ENCODE data around the gene SNTG2. TPM values are rescaled to one million over a fixed set of nuclear protein-coding genes. Genes with fewer than 3 reads are reported as not detected.

The SNTG2 gene
- total and polyA plus RNA-seq, 12 donors: 0.26 to 4.3 (median 0.72) TPM; not detected in 1

GRCh38 chr2:923832-924601, 26.6 kb upstream of the SNTG2 start:
- WGBS, 4 donors: 72 to 88% (median 85%) methylated on average over 8 of the region's 8 CpGs
- no peak for DNase-seq
- no peaks in the 10 kb centered on the region for H3K27me3 ChIP-seq
- peaks cover 0 to 9% of the 10 kb centered on the region in 2 donors for H3K4me1 ChIP-seq (replicated peaks in 1 of 2)
- no peak overlapping the region for H3K27ac ChIP-seq
- H3K36me3 ChIP-seq (replicated peaks in 1 of 2): no peaks in the 10 kb centered on the region
- H3K4me3 ChIP-seq: no peak overlapping the region
- intact Hi-C loops (cut with DNase I): no loop called here
- no peaks in the 10 kb centered on the region for H3K9me3 ChIP-seq (replicated peaks in 1 of 3)
- no peak for TF ChIP-seq POLR2A (IDR thresholded peaks at IDR 0.05)
- TF ChIP-seq, protein P1, sequence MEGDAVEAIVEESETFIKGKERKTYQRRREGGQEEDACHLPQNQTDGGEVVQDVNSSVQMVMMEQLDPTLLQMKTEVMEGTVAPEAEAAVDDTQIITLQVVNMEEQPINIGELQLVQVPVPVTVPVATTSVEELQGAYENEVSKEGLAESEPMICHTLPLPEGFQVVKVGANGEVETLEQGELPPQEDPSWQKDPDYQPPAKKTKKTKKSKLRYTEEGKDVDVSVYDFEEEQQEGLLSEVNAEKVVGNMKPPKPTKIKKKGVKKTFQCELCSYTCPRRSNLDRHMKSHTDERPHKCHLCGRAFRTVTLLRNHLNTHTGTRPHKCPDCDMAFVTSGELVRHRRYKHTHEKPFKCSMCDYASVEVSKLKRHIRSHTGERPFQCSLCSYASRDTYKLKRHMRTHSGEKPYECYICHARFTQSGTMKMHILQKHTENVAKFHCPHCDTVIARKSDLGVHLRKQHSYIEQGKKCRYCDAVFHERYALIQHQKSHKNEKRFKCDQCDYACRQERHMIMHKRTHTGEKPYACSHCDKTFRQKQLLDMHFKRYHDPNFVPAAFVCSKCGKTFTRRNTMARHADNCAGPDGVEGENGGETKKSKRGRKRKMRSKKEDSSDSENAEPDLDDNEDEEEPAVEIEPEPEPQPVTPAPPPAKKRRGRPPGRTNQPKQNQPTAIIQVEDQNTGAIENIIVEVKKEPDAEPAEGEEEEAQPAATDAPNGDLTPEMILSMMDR (IDR thresholded peaks at IDR 0.05): no peak

DNA sequence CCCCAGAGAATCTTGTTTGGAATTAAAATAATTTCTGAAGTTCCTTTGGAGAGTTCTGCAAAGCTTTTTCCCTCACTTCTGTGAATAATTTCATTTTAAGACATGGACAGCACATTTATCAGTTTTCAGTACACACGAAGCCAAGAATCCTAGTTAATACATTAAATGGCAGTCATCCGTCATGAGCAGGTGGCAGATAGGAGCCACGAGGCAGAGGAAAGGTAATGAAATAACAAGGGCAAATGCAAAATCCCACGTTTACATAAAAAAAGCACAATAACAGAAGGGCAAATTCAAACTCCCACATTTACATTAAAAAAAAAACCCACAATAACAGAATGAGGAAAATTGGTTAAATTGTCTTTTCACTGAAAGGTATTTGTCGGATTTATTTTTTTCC, 25.9 kb upstream of the SNTG2 start:
- no peak for DNase-seq
- WGBS, 4 donors: 59 to 72% (median 64%) methylated on average over 5 of the region's 5 CpGs
- intact Hi-C loops (cut with DNase I): no loop called here
- Histone ChIP-seq H3K4me1 (replicated peaks in 1 of 2) (peaks cover 0 to 9% of the 10 kb centered on the region in 2 donors), H3K4me3 (no peak overlapping the region), H3K36me3 (replicated peaks in 1 of 2) (no peaks in the 10 kb centered on the region), H3K27me3 (no peaks in the 10 kb centered on the region), H3K27ac (no peak overlapping the region), H3K9me3 (replicated peaks in 1 of 3) (no peaks in the 10 kb centered on the region)
- TF ChIP-seq, protein P1 (IDR thresholded peaks at IDR 0.05): no peak
- no peak for TF ChIP-seq POLR2A (IDR thresholded peaks at IDR 0.05)

DNA sequence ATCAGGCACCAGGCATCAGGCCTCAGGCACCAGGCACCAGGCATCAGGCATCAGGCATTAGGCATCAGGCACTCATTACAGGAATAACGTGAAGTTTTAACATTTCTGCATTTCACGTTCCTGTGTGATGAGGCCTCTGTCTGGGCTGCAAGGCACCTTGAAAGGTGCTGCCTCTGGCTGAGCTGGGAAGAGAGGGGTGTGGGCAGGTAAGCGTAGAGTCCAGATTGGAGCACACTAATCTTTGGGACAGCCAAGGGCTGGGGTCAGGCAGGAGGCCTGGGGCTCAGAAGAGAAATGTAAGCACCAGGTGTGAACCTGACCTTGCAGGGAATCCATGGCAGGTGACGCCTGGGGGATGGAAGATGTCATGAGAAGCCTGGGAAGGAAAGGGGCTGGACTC, 25.3 kb upstream of the SNTG2 start:
- Histone ChIP-seq H3K4me3 (no peak overlapping the region), H3K9me3 (replicated peaks in 1 of 3) (no peaks in the 10 kb centered on the region), H3K4me1 (replicated peaks in 1 of 2) (peaks cover 0 to 9% of the 10 kb centered on the region in 2 donors), H3K27ac (no peak overlapping the region), H3K27me3 (no peaks in the 10 kb centered on the region), H3K36me3 (replicated peaks in 1 of 2) (no peaks in the 10 kb centered on the region)
- TF ChIP-seq POLR2A (IDR thresholded peaks at IDR 0.05): no peak
- TF ChIP-seq, protein P1 (IDR thresholded peaks at IDR 0.05): no peak
- 67 to 86% (median 79%) methylated on average over 4 of the region's 4 CpGs for WGBS, 4 donors
- intact Hi-C loops (cut with DNase I): no loop called here
- DNase-seq: no peak

DNA sequence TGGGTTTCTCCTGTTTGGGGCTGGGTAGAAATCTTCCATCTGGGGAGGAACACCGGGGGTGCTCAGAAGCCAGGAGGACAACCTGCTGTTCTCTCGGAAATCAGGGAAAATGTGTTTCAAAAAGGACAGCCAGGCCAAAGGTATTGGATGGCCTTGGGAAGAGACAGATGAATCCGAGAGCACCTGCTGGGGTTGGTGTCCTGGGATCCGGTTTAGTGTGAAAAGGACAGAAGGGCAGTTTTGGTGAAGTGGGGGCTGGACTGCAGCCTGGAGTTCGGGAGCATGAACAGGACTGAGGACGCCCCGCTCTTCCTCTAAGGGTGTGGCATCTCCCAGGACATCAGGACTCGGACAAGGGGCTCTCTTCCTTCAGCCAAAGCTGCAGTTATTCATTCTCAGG, 24.9 kb upstream of the SNTG2 start:
- Histone ChIP-seq H3K9me3 (replicated peaks in 1 of 3) (no peaks in the 10 kb centered on the region), H3K36me3 (replicated peaks in 1 of 2) (no peaks in the 10 kb centered on the region), H3K4me1 (replicated peaks in 1 of 2) (peaks cover 0 to 9% of the 10 kb centered on the region in 2 donors), H3K27ac (no peak overlapping the region), H3K27me3 (no peaks in the 10 kb centered on the region), H3K4me3 (no peak overlapping the region)
- TF ChIP-seq, protein P1 (IDR thresholded peaks at IDR 0.05): no peak
- TF ChIP-seq POLR2A (IDR thresholded peaks at IDR 0.05): no peak
- no peak for DNase-seq
- WGBS, 4 donors: 84 to 88% (median 84%) methylated on average over 7 to 8 of the region's 8 CpGs
- intact Hi-C loops (cut with DNase I): no loop called here
